HUES64 (cell line): ENCODE data around the gene ALX1.
"Not testable (repeated sequence)": the region's sequence is repeated elsewhere in the genome, so short reads cannot be mapped to it uniquely, and the experiment has no call there.

Experiments used
- H3K27ac ChIP-seq: 2 replicates; pipeline ENCODE4 v1.7.0; 2013; ENCODE audit warnings: low read depth, low read length, inconsistent platforms
- H3K27me3 ChIP-seq: 2 replicates; pipeline ENCODE4 v1.6.1; 2013; ENCODE audit warnings: mild to moderate bottlenecking, low read length; ENCODE audit not compliant: insufficient read depth
- H3K36me3 ChIP-seq: 2 replicates; pipeline ENCODE4 v1.6.1; 2013; ENCODE audit warnings: mild to moderate bottlenecking, low read length; ENCODE audit not compliant: insufficient read depth
- H3K4me1 ChIP-seq: 2 replicates; pipeline ENCODE4 v1.6.1; 2013; ENCODE audit warnings: mild to moderate bottlenecking, low read length, moderate library complexity; ENCODE audit not compliant: insufficient read depth
- H3K4me3 ChIP-seq: 2 replicates; pipeline ENCODE4 v1.5.1; 2013; ENCODE audit warnings: mild to moderate bottlenecking, low read length, moderate library complexity
- H3K9ac ChIP-seq: 2 replicates; pipeline ENCODE4 v1.6.1; 2013; ENCODE audit warnings: mild to moderate bottlenecking, low read depth, low read length
- H3K9me3 ChIP-seq: 2 replicates; pipeline ENCODE4 v1.6.1; 2013; ENCODE audit warnings: low read depth, low read length; ENCODE audit not compliant: insufficient read depth
- WGBS: fragments of 150-250, 120-280 bp; methylation state at CpG from one replicate; pipeline ENCODE4 v1.1.7; 2013; ENCODE audit warnings: missing lambda C conversion rate; 5-methylcytosine and 5-hydroxymethylcytosine counted together

The ALX1 gene

GRCh38 chr12:85308374-85308773, 28.4 kb downstream of the ALX1 start:
- 84% methylated on average over 5 of the region's 5 CpGs for WGBS
- Histone ChIP-seq H3K4me3 (no peak overlapping the region), H3K27ac (no peak overlapping the region), H3K9ac (no peak overlapping the region), H3K4me1 (peaks cover 11% of the 10 kb centered on the region; the same call in 1 of the 2 replicates), H3K27me3 (no peaks in the 10 kb centered on the region), H3K36me3 (no peaks in the 10 kb centered on the region), H3K9me3 (no peaks in the 10 kb centered on the region)

DNA sequence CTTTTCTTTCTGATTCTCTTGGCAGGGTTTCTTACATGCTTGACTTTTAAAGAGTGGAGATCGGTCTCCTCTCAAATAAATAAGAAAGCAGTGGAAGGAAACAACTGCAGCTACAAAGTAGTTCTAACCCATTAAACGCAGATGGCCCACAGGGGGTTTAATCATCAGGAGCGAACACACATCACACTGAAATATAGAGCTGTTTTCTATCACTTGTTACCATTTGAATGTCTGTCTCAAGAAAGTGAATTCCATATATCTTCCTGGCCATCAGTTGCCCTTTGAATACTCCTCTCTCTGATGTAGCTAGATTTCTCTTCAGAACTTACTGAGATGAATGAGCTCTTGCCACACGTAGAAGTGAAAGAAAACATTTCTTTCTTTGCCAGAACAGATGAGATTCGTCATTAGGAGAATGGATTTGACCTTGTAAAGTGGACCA, 29.1 kb downstream of the ALX1 start:
- peaks cover 11% of the 10 kb centered on the region; the same call in 1 of the 2 replicates for H3K4me1 ChIP-seq
- H3K27ac ChIP-seq, result no peak overlapping the region
- H3K9ac ChIP-seq, result no peak overlapping the region
- H3K27me3 ChIP-seq, result no peaks in the 10 kb centered on the region
- no peaks in the 10 kb centered on the region for H3K36me3 ChIP-seq
- no peaks in the 10 kb centered on the region for H3K9me3 ChIP-seq
- H3K4me3 ChIP-seq, result no peak overlapping the region
- 77% methylated on average over 5 of the region's 5 CpGs for WGBS

GRCh38 chr12:85310025-85310424, 30.0 kb downstream of the ALX1 start:
- Histone ChIP-seq H3K4me3 (no peak overlapping the region), H3K9me3 (no peaks in the 10 kb centered on the region), H3K36me3 (no peaks in the 10 kb centered on the region), H3K27ac (no peak overlapping the region), H3K9ac (no peak overlapping the region), H3K4me1 (peaks cover 11% of the 10 kb centered on the region; the same call in 1 of the 2 replicates), H3K27me3 (no peaks in the 10 kb centered on the region)
- WGBS, result 92% methylated on average over 3 of the region's 3 CpGs

DNA sequence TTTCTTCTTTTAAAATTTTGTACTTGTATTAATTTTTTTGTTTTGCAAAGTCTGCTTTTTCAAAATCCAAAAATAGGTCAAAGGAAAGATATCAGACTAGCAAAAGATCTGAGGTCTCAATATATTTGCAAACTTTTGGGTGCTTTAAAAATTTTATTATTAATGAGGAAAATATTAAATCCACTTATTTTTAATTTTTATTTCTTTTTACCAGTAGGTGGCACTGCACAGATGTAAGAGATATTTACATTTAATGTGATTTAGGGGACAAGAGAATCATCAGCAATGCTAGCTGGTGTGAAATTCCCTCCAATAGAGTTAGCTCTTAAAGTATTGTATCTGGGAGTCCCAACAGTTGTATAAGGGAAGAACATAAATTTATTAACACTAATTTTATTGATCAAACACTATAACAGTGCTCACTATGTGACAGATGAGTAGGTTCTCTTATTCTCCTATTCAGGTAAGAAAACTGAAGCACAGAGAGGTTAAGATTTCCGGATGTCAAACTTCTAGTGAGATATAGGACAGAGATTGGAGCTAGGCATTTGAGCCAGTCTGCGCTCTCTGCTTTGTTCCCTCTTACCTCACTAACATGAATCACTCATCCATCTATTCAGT, 30.5 kb downstream of the ALX1 start:
- 100% methylated on average over 1 of the region's 2 CpGs for WGBS
- H3K9ac ChIP-seq, result no peak overlapping the region
- no peak overlapping the region for H3K27ac ChIP-seq
- no peaks in the 10 kb centered on the region for H3K27me3 ChIP-seq
- no peak overlapping the region for H3K4me3 ChIP-seq
- H3K4me1 ChIP-seq, result peaks cover 10% of the 10 kb centered on the region; the same call in 1 of the 2 replicates
- no peaks in the 10 kb centered on the region for H3K9me3 ChIP-seq
- H3K36me3 ChIP-seq, result no peaks in the 10 kb centered on the region

DNA sequence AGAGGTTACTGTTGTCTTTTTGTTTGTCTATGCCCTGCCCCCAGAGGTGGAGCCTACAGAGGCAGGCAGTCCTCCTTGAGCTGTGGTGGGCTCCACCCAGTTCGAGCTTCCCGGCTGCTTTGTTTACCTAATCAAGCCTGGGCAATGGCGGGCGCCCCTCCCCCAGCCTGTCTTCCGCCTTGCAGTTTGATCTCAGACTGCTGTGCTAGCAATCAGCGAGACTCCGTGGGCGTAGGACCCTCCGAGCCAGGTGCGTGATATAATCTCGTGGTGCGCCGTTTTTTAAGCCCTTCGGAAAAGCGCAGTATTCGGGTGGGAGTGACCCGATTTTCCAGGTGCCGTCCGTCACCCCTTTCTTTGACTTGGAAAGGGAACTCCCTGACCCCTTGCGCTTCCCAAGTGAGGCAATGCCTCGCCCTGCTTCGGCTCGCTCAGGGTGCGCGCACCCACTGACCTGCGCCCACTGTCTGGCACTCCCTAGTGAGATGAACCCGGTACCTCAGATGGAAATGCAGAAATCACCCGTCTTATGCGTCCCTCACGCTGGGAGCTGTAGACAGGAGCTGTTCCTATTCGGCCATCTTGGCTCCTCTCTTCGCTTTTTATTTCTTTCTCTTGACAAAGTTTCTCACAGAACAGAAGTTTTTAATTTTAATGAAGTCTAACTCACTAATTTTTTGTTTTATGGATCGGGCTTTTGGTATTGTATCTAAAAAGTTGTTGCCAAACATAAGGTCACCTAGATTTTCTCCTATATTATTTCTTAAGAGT, 38.0 kb downstream of the ALX1 start:
- not testable (repeated sequence) for H3K27me3 ChIP-seq, H3K36me3 ChIP-seq, H3K4me1 ChIP-seq, H3K27ac ChIP-seq, H3K9me3 ChIP-seq
- Histone ChIP-seq H3K4me3 (peak overlapping the region; percentile 47), H3K9ac (peak overlapping the region; percentile 67)
- WGBS, result 80% methylated on average over 32 of the region's 33 CpGs

DNA sequence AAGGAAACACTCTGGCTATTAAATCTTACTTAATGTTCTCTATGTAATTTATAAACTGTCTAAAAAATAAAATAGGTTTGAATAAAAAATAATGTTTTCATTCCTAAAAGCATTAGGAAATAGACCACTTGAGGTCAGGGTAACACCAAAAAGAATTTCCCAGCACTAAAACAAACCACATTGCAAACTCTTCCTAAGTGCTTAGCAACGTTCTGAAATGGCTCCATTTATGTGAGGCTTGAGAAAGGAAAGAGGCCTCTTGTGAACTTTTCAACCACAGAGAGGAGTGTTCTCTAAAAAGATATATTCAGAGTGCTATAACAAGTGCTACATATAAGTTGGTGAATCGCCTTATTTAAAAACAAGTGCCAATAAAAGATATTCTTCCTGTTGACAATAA, 42.7 kb downstream of the ALX1 start:
- Histone ChIP-seq H3K9ac (no peak overlapping the region), H3K9me3 (no peaks in the 10 kb centered on the region), H3K36me3 (no peaks in the 10 kb centered on the region), H3K27me3 (no peaks in the 10 kb centered on the region), H3K4me1 (0 out of 2 replicates have a peak, but pooled peaks cover 7% of the 10 kb centered on the region), H3K4me3 (no peak overlapping the region), H3K27ac (no peak overlapping the region)
- WGBS, result 88% methylated on average over 1 of the region's 2 CpGs

DNA sequence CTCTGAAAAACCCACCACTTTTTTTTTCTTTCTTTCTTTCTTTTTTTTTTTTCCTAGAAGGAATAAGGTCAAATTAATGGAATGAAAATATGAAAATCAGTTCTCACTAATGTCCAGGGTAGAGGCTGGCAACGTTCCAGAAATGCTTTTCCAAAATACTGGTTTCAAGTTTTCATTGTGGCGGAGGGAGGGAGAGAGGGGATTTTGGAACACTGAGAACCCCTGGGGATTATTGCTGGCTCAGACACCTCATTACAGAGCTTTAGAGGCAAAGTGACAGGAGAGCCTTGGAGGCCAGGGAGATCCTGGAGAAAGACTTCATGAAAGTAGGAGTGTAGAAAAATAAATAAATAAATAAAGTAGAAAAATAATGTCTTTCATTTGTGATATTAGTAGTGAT, 45.4 kb downstream of the ALX1 start:
- no peaks in the 10 kb centered on the region for H3K27me3 ChIP-seq
- no peaks in the 10 kb centered on the region for H3K36me3 ChIP-seq
- no peaks in the 10 kb centered on the region for H3K9me3 ChIP-seq
- H3K4me3 ChIP-seq, result no peak overlapping the region
- no peak overlapping the region for H3K9ac ChIP-seq
- WGBS, result 65% methylated on average over 2 of the region's 2 CpGs
- 0 out of 2 replicates have a peak, but pooled peaks cover 7% of the 10 kb centered on the region for H3K4me1 ChIP-seq
- H3K27ac ChIP-seq, result no peak overlapping the region

DNA sequence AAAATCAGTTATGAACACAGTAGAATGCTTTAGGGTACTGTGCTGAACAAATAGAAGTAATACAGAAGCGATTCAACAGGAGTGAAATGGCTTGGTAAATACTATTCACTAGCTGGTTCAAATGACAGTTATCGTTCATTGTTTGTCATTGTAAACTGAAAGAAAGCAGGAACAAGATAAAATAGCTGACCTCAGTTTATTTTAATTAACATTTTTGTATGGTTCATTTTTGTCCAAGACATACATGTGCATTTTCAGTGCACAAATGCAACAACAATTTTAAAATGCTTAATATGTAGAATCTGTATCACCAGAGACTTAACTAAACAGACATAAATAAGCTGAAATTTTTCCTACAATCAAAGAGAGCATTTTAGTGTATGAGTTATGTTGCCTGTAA, 49.9 kb downstream of the ALX1 start:
- no peaks in the 10 kb centered on the region for H3K27me3 ChIP-seq
- no peak overlapping the region for H3K4me3 ChIP-seq
- H3K36me3 ChIP-seq, result no peaks in the 10 kb centered on the region
- H3K9me3 ChIP-seq, result no peaks in the 10 kb centered on the region
- no peak overlapping the region for H3K27ac ChIP-seq
- WGBS, result 96% methylated on average over 2 of the region's 2 CpGs
- H3K9ac ChIP-seq, result no peak overlapping the region
- 0 out of 2 replicates have a peak, but pooled peaks cover 5% of the 10 kb centered on the region for H3K4me1 ChIP-seq

DNA sequence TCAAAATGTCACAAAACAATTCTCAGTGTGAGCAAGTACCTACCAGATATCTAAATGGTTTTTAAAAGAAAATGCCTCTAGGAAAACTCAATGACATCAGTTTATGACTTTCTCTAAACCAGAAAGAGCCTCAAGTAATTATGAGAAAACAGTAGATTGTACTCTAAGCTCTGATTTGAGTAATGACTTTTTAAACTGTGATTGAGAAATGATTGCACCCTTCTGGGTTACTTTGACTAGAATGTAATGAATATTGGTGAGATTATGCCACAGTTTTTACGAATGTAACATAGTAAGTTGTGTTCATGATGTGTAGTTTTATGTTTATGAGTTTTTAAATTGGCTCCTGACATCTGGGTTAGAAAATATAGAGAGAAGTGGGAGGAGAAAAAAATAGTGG, 68.8 kb downstream of the ALX1 start:
- 84% methylated on average over 1 of the region's 1 CpG for WGBS
- no peaks in the 10 kb centered on the region for H3K9me3 ChIP-seq
- H3K9ac ChIP-seq, result no peak overlapping the region
- H3K4me1 ChIP-seq, result no peaks in the 10 kb centered on the region
- no peak overlapping the region for H3K27ac ChIP-seq
- no peak overlapping the region for H3K4me3 ChIP-seq
- peaks cover 4% of the 10 kb centered on the region; the same call in 1 of the 2 replicates for H3K36me3 ChIP-seq
- no peaks in the 10 kb centered on the region for H3K27me3 ChIP-seq

GRCh38 chr12:85350356-85350755, 70.3 kb downstream of the ALX1 start:
- Histone ChIP-seq H3K36me3 (peaks cover 4% of the 10 kb centered on the region; the same call in 1 of the 2 replicates), H3K4me1 (peaks cover 1% of the 10 kb centered on the region; the same call in 1 of the 2 replicates), H3K9ac (no peak overlapping the region), H3K9me3 (no peaks in the 10 kb centered on the region), H3K4me3 (no peak overlapping the region), H3K27ac (no peak overlapping the region), H3K27me3 (no peaks in the 10 kb centered on the region)
